DMS53 treated with DMSO at 0.1 percent for 48 hours (cell line): ENCODE data around the gene SLC35F3.
"Not testable (repeated sequence)": the region's sequence is repeated elsewhere in the genome, so short reads cannot be mapped to it uniquely, and the experiment has no call there.

ENCODE experiments used
- DNase-seq: peaks from one replicate; lab custom pipeline; 2025; ENCODE audit not compliant: unreplicated experiment; lab: John Stamatoyannopoulos, UW

Gene SLC35F3

DNA sequence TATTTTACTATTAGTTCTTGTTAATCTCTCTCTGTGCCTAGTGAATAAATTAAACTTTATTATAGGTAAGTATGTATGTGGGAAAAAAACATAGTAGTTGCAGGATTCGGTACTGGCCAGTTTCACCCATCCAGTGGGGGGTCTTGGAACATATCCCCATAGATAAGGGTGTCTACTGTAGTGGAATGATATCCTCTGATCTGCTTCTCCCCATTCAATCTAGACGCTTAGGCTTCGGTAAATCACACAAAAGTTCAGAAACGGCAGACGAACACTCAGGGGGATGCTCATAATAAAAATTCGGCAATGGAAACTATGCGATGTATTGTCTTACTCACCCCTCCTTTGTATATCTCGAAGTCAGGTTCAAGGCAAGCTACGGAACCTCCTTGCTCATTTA, 235.9 kb downstream of the SLC35F3 start:
- no peak for DNase-seq

DNA sequence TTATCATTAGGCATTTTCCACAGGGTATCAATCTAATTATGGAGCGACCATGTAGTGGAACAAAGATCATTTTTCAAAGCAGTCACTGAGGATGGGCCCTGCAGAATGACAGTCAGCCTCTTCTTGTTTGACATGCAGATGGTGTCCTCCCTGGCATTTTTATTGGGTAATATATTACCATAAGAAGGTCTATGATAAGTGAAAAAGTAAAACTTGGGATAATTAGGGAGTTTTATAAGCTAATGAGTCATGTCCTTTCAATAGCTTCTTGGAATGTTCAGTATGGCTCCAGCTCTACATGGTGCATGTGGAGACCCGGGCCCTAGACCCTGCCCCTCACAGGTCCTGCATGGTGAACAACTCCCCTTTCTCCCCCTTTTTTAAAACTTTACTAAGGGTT, 236.5 kb downstream of the SLC35F3 start:
- DNase-seq: no peak

DNA sequence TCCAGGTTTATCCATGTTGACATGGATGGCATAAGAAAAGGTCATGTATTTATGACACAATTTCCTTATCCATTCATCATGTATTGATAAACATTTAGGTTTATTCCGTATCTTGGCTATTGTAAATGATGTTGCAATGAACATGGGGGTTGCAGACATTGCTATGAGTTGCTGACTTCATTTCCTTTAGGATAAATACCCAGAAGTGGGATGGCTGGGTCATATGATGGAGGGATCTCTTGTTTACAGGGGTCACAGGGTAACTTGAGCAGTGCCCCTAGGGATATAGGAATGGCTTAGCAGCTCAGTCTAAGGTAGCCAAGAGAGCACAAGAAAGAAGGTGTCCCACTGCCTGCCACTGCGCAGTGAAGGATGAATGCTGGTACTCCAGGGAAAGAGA, 239.2 kb downstream of the SLC35F3 start:
- no peak for DNase-seq

DNA sequence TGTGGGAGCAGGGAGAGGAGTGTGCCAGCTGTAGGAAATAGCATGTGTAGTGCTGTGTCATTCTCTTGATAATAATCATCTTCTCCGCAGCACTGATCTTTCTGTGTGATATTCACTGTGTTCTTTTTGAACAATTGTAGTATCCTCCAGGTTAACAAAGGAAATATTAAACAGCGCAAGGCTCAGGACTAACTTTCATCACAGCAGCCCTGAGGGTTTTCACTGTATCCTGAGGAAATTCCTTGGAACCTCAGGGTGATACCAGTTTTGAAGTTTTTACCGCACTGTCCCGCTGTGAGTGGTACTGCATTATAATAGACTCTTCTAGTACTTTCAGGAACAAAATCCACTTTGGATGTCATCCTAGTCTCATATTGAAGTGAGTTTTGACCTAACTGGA, 240.4 kb downstream of the SLC35F3 start:
- no peak for DNase-seq

DNA sequence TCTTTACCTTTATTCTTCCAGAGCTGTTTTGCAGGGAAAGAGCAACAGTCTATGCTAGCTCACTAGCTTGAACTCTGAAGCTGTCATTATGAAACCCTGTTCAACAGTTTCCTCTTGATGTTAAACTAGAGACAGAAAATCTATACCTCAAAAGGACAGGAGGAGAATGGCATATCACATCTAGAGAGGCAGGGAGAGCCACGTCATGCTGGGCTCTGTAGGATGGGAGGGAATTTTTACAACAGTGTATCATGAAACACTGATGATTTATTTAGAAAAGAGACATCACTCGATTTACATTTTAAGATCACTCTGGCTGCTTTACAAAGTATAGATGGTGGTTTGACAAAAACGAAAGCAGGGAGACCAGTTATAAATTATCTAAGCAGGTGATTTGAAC, 243.9 kb downstream of the SLC35F3 start:
- DNase-seq: no peak

DNA sequence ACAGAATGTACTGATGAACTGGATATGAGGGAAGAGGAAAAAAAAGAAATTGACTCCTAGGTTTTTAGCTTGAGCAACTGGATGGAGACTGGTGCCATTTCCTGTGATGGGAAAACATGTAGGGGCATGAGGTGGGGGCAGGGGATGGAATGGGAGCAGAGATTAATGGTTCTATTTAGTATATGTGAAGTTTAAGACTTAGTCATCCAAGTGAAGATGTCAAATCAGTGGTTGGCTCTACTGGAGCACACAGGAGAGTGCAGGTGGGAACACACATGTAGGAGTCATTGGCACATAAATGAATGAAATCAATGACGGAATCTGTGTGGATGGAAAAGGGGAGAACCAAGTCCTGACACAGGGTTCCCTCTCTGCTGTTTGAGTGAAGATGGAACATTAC, 244.3 kb downstream of the SLC35F3 start:
- no peak for DNase-seq

DNA sequence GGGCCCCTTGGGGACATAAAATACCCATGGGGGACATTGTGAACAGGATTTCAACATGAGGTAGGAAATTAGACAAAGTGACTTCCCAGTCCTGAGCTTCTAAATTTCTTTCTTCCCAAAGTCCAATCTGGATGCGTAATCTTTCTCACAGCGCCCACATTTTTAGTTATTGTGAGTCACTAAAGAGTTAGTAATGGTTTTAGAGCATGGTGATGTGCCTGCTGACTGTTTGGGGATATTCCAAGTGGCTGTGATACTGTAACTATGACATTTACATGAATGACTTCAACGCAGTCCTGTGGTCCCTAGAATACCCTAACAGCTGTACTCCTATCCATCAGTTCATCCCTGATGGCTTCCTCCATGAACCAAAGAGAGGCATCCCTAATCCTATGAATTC, 244.7 kb downstream of the SLC35F3 start:
- no peak for DNase-seq

DNA sequence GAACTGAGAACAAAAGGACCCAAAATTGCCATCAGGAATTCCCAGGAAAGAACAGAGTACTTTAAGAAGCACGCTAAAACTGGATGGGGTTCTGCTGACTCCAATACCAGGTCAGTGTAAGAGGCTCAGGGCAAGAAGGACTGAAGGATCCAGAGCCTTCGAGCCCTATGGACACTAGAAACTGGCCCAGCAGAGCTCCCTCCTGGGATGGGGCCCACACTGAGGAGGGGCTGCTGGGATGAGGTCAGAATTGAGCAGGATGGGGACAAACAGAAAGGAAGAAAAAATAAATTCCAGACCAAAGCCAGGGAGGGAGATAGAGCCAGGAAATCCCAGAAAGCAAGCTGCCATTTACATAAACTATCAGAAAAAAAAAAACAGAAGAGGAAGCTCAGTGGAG, 246.4 kb downstream of the SLC35F3 start:
- DNase-seq: no peak

DNA sequence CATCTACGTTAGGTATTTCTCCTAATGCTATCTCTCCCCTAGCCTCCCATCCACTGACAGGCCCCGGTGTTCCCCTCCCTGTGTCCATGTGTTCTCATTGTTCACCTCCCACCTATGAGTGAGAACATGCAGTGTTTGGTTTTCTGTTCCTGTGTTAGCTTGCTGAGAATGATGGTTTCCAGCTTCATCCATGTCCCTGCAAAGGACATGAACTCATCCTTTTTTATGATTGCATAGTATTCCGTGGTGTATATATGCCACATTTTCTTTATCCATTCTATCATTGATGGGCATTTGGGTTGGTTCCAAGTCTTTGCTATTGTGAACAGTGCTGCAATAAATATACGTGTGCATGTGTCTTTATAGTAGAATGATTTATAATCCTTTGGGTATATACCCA, 247.9 kb downstream of the SLC35F3 start:
- not testable (repeated sequence) for DNase-seq

DNA sequence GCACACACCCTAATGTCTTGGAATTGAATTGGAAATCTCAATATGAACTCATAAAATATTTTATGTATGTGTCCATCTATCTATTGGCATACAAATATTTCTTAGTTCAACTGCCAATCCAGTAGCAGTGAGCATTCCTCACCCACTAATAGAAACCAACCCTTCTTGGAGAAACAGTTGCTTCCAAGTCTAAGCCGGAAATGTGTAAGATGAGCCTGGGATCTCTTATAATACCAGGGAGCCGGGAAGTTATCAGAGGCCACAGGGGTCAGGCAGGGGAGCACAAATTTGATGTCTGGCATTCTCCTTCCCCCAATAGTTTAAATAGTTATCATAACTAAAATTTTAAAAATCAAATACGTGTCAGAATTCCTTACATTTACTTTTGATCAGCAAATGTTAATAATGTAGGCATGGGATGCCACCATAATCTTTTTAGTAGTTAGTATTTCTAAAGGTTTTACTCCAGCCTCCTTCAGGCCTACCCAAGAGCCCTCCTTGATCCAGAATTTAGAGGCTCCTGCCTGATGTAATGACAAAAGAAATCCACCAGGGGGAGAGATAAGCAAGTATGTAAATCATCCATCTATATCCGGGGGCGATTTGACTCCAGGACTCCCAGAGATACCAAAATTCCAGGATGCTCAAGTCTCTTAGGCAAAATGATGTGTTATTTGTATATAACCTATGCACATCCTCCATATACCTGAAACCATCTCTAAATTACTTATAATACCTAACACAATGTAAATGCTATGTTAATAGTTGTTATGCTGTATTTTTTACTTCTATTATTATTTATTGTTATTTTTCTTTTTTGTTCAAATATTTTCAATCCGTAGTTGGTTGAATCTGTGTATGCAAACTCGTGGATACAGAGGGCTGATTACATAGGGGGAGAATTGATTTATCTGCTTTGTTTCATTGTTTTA, 250.1 kb downstream of the SLC35F3 start:
- DNase-seq: peak; percentile 57

DNA sequence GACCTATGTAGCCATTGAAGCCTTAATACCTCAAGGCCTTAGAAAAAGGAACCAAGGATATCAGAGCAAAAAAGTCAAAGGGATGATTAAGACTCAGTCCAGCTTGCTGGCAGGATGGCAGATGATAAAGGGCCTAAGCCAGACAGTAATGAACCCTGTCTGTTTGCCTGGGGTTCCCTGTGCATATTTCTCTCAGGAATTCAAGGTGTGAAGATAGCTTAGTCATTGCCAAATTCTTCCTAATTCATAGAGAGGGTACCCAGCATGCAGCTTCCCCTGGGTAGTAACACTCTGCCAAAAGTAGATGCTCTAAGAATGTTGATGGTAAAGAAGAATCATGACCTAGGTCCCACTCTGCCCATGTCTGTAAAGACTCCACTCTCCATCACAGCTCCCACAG, 258.2 kb downstream of the SLC35F3 start:
- DNase-seq: no peak

DNA sequence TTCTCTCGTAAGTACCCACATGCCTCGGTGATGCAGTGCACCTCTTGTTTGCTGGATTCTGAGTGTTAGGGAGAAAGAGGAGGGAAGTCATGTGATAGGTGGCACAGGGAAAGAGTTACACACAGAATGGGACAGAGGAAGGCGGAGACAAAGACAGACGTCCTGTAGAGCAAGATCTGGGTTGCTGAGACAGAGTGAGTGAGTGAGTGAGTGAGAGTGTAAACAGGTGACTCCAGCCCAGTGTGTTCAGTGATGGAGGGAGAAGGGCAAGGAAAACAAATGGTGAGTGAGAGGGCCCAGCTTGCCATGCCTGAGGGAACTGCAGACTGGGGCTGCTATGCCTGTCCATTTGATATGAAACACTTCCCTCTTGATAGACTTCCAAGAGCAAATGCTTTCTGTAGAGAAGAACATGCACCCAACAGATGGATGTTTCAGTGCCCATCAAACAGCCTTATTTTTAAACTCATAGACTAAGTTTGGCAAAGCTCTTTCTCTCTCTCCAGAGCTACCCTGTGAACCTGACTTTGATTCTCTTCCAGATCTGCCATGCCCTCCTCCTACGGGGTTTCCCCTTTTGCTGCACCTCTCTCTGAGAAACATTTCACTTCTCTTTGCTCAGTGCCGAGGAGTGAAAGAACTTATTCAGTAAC, 258.9 kb downstream of the SLC35F3 start:
- no peak for DNase-seq

DNA sequence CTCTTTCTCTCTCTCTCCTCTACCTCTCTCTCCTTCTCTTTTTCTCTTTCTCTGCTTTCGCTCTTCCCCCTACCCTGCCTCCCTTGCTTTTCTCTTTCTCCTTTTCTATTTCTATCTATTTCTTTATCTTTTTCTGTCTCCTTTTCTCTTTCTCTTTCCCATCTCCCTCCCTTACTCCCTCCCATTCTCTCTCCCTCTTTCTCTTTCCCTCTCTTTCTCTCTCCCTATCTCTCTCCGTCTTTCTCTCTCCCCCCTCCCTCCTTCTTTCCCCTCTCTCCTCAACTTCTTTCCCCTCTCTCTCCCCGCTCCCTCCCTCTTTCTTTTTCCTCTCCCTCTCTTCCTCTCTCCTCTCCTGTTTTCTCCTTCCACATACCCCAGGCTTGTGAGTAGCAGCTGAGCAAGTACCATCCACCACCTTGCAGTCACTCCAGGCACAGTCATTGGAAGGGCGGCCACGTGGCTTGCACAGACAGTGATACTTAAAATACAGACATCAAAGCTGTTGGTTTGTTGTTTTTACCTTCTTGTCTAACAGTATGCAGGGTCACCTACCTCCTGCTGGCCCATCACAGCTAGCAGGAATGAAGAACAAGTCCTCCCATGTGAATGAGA, 259.7 kb downstream of the SLC35F3 start:
- DNase-seq: no peak

DNA sequence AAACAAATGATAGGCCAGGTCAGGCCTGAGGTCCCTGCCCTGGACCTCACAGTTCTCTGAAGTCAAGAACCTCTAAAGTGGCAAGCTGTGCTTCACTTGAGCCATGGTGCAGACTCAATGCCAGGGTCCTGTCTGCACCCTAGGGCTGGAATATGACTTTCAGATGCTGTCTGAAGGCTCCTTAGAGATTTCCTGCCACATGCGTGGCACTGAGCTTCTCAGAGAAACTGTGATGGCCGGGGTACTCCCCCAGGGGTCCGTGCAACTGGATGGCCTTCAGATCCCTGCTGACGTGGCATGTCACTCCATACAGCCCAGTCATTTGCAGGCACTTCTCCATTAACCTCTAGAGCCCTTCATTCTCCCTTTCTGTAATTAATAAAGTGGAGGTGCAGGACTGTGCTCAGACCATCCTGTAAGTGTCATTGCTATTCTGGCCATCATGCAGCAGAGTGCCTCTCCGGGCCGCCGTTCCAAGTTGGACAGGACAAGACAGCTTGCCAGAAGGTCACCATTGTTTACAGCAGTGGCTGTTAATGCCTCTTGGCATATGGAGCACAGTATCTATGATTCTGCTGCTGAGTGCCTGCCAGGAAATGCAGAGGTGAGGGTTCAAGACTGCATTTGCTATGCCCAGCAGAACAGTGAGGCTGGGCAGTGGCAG, 263.7 kb downstream of the SLC35F3 start:
- no peak for DNase-seq

DNA sequence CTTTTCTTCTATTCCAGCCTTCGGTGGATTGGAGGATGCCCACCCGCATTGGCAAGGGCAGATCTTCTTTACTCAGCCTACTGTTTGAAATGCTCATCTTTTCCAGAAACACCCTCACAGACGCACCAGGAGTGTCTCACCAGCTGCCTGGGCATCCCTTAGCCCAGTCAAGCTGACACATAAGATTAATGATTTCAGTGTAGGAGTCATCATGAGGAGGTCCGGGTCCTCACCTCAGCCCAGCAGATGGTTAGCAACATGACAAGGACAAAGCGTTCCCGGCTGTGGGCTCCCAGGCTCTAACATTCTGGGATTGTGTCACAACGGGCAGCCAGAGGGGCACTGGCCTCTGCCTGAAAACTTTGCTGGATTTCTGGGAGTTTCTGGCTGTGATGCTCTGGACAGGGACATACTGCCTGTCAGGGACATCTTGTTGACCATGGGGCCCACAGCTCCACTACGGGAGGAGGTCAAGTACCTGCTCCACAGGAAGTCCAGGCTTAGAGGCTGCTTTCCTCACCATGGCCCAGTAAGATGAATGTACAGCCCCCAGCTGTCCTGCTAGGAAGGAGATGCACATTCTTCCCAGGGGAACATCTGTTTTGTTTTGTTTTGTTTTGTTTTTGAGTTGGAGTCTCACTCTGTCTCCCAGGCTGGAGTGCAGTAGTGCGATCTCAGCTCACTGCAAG, 264.8 kb downstream of the SLC35F3 start:
- no peak for DNase-seq

DNA sequence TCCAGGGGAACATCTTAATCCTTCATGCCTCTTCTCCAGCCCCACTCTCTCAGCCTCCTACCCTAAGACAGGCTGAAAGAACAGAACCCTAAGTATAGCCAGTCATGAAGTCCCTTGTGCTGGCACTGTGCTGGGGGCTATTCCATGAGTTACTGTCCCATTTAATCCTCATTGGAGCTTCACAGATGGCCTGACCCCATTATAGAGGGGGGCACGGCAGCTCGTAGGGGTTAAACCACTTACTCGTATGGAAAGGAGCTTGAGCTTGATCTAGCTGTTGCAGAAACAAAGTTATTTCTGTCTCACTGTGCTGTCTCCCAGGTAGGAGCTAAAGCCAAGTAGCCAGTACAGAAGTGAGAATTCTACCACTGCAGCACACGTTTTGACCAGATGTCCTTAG, 265.6 kb downstream of the SLC35F3 start:
- no peak for DNase-seq

DNA sequence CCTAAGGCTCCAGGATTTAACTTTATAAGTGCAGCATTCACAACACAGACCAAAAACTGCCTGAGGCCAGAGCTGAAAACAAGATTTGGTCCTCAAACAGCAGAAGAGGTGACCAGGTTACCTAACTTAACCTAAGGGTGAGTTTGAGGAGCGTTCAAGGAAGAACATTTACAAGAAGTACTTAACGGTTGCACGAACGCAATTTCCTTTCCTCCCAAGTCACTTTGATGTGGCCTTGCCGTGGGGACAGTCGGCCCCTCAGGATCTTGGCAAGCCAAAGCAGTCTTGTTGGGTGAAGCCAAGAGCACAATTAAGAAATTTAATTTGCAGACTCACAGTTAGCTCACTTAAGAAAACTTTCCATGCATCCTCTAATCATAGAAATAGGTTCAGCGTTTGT, 266.1 kb downstream of the SLC35F3 start:
- DNase-seq: no peak

DNA sequence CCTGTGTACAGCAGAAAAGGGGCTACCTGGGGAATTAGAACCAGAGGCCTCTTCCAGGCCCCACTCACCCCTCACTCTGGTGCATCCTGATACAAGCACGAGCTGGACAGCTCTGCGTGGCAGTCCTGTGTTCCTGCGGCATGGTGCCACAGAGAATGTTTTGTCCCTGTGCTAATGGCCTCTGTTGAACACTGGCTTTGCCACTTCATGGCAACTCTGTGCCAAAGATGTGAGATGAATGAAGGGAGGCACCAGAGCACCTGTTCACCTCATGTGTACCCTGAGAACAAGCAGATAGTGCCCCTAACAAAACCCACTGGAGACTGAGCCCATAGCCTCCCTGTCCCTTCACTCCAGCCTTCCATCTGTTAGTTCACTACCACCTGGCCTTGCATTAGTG, 269.5 kb downstream of the SLC35F3 start:
- DNase-seq: no peak

DNA sequence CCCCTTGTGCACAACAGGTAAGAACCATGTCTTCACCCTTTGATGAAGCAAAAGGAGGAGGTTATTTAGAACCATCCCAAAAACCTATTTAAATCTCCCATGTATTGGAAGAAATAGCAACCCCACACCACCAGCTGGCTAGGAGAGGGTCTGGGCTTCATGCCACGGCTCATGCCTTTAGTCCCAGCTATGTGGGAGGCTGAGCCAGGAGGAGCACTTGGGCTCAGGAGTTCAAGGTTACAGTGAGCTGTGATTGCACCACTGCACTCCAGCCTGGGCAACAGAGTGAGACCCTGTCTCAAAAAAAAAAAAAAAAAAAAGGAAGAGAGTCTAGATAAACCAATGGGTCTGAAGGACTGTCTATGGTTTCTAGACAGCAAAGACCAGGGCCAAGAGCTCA, 270.9 kb downstream of the SLC35F3 start:
- DNase-seq: no peak

DNA sequence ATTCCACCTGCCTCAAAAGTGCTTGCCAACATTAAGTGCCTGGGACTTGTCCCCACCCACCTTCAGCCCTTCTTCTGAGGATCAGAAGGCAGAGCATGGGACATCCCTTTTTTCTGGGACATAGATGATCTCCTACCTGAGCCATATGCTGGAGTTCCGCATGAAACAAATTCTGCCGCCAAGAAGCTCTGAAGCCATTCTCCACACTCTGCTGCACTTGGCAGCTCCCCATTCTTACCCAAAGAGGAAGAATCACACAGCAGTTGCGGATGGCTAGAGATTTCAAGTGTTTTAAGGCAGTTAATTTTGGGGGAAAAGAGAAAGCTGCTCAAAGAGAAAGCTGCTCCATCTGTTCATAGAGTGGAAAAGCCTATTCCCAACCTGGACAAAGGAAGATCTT, 271.5 kb downstream of the SLC35F3 start:
- DNase-seq: no peak

DNA sequence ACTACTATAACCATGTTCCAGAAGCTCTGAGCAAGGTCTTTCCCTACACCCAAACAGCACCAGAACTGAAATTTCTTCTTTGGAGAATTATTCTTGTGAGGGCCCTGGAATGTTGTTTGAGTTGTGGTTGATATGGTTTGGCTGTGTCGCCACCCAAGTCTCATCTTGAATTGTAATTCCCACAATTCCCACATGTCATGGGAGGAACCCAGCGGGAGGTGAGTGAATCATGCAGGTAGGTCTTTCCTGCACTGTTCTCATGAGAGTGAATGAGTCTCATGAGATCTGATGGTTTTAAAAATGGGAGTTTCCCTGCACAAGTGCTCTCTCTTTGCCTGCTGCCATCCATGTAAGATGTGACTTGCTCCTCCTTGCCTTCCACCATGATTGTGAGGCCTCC, 272.4 kb downstream of the SLC35F3 start:
- DNase-seq: not testable (repeated sequence)
